Stimulated activated naive B cell treated with anti-CD40 and anti-IgM and Interleukin-4, amounts not matched to agents 10 μg/mL and 1 μg/mL and 100 μg/mL, for 72 hours (primary cell): Measurements from ENCODE around the gene PITPNC1.
A peak's percentile ranks its signal among the peaks of the same experiment; 100 is the strongest.

Experiments
- ATAC-seq, 2 donors: fragments of 150-1000 bp; cut with Tn5 transposase; replicated peaks; 2 replicates each; pipeline ENCODE4 v1.10.0; 2021; ENCODE audit warnings: moderate library complexity in 1 of 2
- DNase-seq: peaks from one replicate; pipeline ENCODE4 v3.0.0; 2021
- H3K27ac Mint-ChIP-seq: one replicate; pipeline ENCODE4 v1.8.0; 2022; ENCODE audit warnings: mild to moderate bottlenecking, mixed read lengths
- H3K27me3 Mint-ChIP-seq, 2 donors: one replicate each; pipeline ENCODE4 v1.8.0; 2022; ENCODE audit warnings: mixed read lengths in 2 of 2
- H3K36me3 Mint-ChIP-seq, 2 donors: one replicate each; pipeline ENCODE4 v1.8.0; 2022; ENCODE audit warnings: mixed read lengths in 2 of 2, mild to moderate bottlenecking in 1 of 2
- H3K4me1 Mint-ChIP-seq, 2 donors: one replicate each; pipeline ENCODE4 v1.8.0; 2022; ENCODE audit warnings: mixed read lengths in 2 of 2, mild to moderate bottlenecking in 1 of 2
- H3K4me3 Mint-ChIP-seq, 2 donors: one replicate each; pipeline ENCODE4 v1.8.0; 2022; ENCODE audit warnings: mild to moderate bottlenecking in 2 of 2, mixed read lengths in 2 of 2, moderate library complexity in 1 of 2
- H3K9me3 Mint-ChIP-seq, 2 donors: one replicate each; pipeline ENCODE4 v1.8.0; 2022; ENCODE audit warnings: mixed read lengths in 2 of 2, mild to moderate bottlenecking in 1 of 2

Gene PITPNC1

DNA sequence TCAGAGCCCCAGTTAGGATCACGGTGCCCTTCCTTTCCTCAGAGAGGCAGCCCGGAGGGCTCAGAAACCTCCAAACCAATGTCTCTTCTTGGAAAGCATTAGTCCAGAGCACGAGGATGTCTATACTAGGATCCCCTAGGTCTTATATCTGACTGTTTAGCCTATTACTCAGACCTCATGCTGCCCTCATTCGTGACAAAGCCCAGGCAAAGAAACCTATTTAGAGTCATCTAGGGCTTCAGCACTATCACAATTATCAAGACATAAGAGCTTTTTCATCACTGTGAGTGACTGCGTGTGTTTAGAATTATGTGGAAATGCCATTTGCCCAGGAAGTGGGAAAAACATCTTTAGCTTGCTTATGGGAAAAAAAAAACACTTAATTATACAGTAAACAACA lies 180.8 kb downstream of the PITPNC1 start:
- DNase-seq: no peak
- Mint-ChIP-seq H3K27me3 (no peaks in the 10 kb centered on the region), H3K4me1 (no peaks in the 10 kb centered on the region), H3K27ac (no peak overlapping the region), H3K9me3 (peaks cover 3 to 8% of the 10 kb centered on the region in 2 donors), H3K4me3 (no peak overlapping the region), H3K36me3 (peaks cover 16 to 22% of the 10 kb centered on the region in 2 donors)
- no peak for ATAC-seq

DNA sequence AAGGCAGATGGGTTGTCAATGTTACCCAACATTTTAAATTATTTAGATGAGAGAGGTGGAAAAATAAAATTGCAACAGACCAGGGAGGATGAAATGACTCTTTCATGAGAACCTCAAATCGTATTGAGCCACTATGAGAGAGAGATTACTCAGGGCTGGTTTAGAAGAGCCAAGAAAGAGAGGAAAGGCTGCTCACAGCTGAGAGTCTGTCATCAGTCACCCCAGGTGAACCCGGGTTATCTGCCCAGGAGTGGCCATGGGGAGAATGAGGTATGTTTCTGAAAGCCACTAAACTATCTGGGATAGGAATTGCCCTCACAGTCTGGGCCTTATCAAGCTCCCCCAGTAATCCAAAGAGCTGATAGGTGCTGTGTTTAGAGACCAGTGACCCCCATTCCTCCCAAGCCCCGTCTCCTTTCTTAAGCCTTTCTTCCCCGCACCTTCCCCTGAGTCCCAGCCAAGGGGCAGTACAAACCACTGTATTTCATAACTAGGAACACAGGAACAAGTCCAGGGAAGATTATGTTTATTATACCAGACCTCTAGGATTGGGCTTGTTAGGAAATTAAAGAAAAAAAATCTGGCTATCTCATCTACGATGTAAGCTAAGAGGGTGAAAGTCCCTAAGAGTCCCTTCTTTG lies 181.8 kb downstream of the PITPNC1 start:
- Mint-ChIP-seq H3K27ac (no peak overlapping the region), H3K36me3 (peaks cover 16 to 22% of the 10 kb centered on the region in 2 donors)

DNA sequence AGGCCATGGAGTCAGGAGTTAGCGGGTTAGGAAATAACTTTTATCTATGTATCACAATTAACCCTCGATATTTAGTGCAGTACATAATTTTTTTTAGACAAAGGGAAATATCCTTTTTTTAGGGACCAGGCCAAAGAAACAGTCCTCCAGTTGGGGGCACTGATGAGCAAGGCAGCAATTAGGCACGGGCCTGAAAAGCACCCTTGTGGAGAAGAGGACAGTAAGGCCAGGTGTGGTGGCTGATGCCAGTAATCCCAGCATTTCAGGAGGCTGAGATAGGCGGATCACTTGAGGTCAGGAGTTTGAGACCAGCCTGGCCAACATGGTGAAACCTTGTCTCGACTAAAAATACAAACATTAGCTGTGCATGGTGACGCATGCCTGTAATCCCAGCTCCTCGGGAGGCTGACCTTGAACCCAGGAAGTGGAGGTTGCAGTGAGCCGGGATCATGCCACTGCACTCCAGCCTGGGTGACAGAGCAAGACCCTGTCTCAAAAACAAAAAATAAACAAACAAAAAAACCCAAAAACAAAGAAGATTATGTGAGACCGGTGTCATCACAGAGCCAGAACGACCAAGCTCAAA lies 182.4 kb downstream of the PITPNC1 start:
- H3K36me3 Mint-ChIP-seq: peaks cover 16 to 22% of the 10 kb centered on the region in 2 donors
- H3K4me1 Mint-ChIP-seq: no peaks in the 10 kb centered on the region
- DNase-seq: no peak
- peak in 1 of 2 donors; percentile 33 for ATAC-seq
- no peak overlapping the region for H3K27ac Mint-ChIP-seq
- H3K9me3 Mint-ChIP-seq: peaks cover 3 to 8% of the 10 kb centered on the region in 2 donors
- no peak overlapping the region for H3K4me3 Mint-ChIP-seq
- H3K27me3 Mint-ChIP-seq: no peaks in the 10 kb centered on the region

More for the DNA sequence above, 181.8 kb downstream of the PITPNC1 start:
- Mint-ChIP-seq H3K9me3 (peaks cover 3 to 8% of the 10 kb centered on the region in 2 donors), H3K27me3 (no peaks in the 10 kb centered on the region), H3K4me1 (no peaks in the 10 kb centered on the region), H3K4me3 (no peak overlapping the region)
- ATAC-seq (no peak), DNase-seq (no peak)

DNA sequence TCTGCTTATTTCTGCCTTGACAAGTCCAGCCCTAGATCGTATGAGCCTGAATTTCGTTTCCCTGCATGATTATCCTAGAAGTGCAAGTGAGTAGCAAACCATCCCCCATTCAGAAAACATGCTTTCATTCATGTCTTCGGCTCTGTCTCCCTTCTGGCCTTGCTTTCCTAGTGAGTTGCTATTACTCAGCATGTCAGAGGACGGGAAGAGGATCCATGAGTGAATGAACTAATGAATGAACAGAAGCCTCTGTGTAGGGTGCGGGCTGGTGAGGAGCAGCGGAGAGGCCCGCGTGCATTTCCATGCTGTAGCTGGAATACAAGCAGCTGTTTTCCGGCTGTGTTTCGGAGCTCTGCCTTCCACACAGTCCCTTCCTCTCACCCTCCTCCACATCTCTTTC lies 184.9 kb downstream of the PITPNC1 start:
- DNase-seq (no peak), ATAC-seq (no peak)
- Mint-ChIP-seq H3K27me3 (no peaks in the 10 kb centered on the region), H3K4me1 (no peaks in the 10 kb centered on the region), H3K4me3 (no peak overlapping the region), H3K9me3 (peaks cover 0 to 2% of the 10 kb centered on the region in 2 donors), H3K27ac (no peak overlapping the region), H3K36me3 (peaks cover 5 to 9% of the 10 kb centered on the region in 2 donors)

DNA sequence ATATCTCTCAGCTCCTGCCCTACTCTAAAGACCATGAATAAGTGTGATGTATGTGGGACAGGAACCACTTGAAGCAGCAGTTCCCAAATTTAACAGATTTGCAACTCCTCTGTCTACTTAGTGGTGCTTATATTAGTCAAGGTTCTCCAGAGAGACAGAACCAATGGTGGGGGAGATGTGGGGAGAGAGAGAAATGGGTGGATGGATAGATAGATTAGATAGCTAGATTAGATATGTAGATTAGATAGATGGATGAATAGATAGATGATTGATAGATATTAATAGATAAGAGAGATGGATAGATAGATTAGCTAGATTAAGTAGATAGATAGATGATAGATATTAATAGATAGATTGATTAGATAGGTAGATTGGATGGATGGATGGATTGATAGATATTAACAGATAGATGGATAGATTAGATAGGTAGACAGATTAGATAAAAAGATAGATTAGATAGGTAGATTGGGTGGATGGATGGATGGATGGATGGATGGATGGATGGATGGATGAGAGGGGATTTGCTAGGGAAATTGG lies 186.7 kb downstream of the PITPNC1 start:
- peaks cover 0 to 2% of the 10 kb centered on the region in 2 donors for H3K4me1 Mint-ChIP-seq
- H3K27me3 Mint-ChIP-seq: no peaks in the 10 kb centered on the region
- H3K27ac Mint-ChIP-seq: no peak overlapping the region
- DNase-seq: no peak
- no peak overlapping the region for H3K4me3 Mint-ChIP-seq
- no peaks in the 10 kb centered on the region for H3K9me3 Mint-ChIP-seq
- peaks cover 0 to 1% of the 10 kb centered on the region in 2 donors for H3K36me3 Mint-ChIP-seq
- no peak for ATAC-seq

DNA sequence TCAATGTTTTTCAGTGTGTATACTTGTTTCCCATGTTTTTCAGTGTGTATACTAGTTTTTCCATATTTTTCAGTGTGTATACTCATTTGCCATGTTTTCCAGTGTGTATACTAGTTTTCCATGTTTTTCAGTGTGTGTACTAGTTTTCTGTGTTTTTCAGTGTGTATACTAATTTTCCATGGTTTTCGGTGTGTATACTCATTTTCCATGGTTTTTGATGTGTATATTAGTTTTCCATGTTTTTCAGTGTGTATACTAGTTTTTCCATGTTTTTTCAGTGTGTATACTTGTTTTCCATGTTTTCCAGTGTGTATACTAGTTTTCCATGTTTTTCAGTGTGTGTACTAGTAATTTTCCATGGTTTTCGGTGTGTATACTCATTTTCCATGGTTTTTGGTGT lies 188.0 kb downstream of the PITPNC1 start:
- H3K4me1 Mint-ChIP-seq: peaks cover 10 to 15% of the 10 kb centered on the region in 2 donors
- H3K9me3 Mint-ChIP-seq: no peaks in the 10 kb centered on the region
- H3K36me3 Mint-ChIP-seq: peaks cover 1 to 2% of the 10 kb centered on the region in 2 donors
- ATAC-seq (no peak), DNase-seq (no peak)
- no peaks in the 10 kb centered on the region for H3K27me3 Mint-ChIP-seq
- no peak overlapping the region for H3K4me3 Mint-ChIP-seq
- no peak overlapping the region for H3K27ac Mint-ChIP-seq

DNA sequence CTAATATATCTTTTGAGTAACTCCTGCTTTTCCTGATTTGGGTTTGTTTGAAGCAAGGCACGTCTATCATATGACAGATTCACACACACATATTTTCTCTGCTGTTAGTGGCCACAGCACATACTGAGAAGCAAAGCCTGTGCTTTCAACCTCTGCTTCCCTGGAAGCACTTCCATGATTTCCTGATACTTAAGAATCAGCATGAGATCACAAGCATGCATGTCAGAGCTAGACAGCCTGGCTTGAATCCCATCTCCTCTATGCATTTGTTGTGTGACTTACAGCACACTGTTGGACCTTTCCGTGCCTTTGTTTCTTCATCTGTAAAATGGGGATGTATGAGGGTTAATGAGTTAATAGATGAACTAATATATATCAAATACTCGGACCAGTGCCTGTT lies 189.6 kb downstream of the PITPNC1 start:
- DNase-seq (no peak), ATAC-seq (no peak)
- Mint-ChIP-seq H3K27me3 (no peaks in the 10 kb centered on the region), H3K9me3 (no peaks in the 10 kb centered on the region), H3K27ac (no peak overlapping the region), H3K4me3 (no peak overlapping the region), H3K4me1 (peaks cover 15 to 27% of the 10 kb centered on the region in 2 donors), H3K36me3 (peaks cover 3 to 4% of the 10 kb centered on the region in 2 donors)

DNA sequence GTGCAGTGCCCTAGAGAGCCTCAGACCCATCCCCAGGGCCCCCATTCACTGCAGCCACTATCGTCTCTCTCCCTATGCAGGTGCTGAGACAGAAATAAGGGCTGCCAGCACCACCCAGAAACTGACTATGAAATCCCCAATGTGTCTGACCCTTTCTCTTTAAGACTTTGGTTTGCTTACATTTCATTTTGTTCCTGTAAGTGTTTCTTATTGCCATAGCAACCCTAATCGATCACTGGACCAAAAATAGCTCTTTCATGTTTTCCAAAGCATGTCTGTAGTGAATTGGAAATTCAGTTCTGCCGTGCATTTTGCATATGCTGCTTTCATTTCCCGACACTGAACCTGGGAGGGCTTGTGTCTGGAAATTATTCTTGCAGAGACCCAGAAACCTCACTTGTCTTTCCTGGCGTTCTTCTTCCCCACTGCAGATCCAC lies 192.0 kb downstream of the PITPNC1 start:
- no peak for DNase-seq
- ATAC-seq: peak; percentile 60 to 61
- peaks cover 6 to 11% of the 10 kb centered on the region in 2 donors for H3K36me3 Mint-ChIP-seq
- H3K27ac Mint-ChIP-seq: no peak overlapping the region
- H3K4me1 Mint-ChIP-seq: peaks cover 23 to 42% of the 10 kb centered on the region in 2 donors
- no peaks in the 10 kb centered on the region for H3K9me3 Mint-ChIP-seq
- no peak overlapping the region for H3K4me3 Mint-ChIP-seq
- no peaks in the 10 kb centered on the region for H3K27me3 Mint-ChIP-seq

DNA sequence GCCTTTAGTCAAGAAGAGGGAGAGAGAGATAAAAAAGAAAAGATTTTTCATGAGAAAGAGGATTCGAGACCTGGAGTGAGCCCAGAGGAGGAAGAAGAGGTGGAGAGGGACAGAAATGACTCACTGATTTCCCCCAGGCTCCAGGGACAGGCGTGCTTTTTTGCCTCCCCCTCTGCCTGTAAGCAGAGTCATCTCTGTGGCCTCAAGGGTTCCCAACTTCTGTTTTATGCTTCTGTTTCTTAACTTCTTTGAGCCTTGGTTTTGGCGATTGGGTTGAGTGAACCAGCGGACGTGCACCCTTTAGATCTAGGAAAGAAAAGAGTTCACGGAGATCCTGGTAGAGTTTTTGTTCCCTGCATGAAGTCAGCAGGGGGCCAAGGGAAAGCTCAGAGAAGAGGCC lies 192.8 kb downstream of the PITPNC1 start:
- Mint-ChIP-seq H3K27ac (peak overlapping the region; percentile 89), H3K4me3 (peak overlapping the region; percentile 29 to 65), H3K9me3 (no peaks in the 10 kb centered on the region)

DNA sequence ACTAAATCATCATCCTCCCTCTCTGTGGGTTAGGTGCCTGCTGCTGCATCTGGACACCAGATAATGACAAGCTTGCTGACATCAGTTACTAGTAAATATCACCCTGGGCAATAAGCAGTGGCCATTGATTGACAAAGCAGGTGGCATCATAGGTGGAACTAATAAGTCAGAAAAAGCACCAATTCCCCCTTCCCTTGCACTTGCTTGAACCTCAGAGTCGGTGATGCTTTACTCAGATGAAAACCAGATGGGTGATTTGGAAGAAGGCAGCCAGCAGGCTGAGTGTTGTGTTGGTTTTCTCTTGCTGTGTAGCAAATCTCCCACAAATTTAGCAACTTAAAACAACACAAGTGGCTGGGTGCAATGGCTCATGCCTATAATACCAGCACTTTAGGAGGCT lies 193.7 kb downstream of the PITPNC1 start:
- no peaks in the 10 kb centered on the region for H3K27me3 Mint-ChIP-seq
- H3K36me3 Mint-ChIP-seq: peaks cover 6 to 11% of the 10 kb centered on the region in 2 donors
- DNase-seq (no peak), ATAC-seq (peak in 1 of 2 donors; percentile 6)
- H3K4me3 Mint-ChIP-seq: no peak overlapping the region
- peaks cover 32 to 57% of the 10 kb centered on the region in 2 donors for H3K4me1 Mint-ChIP-seq
- no peaks in the 10 kb centered on the region for H3K9me3 Mint-ChIP-seq
- H3K27ac Mint-ChIP-seq: peak overlapping the region; percentile 89

More for the DNA sequence above, 192.8 kb downstream of the PITPNC1 start:
- Mint-ChIP-seq H3K36me3 (peaks cover 6 to 11% of the 10 kb centered on the region in 2 donors), H3K27me3 (no peaks in the 10 kb centered on the region), H3K4me1 (peaks cover 26 to 51% of the 10 kb centered on the region in 2 donors)
- ATAC-seq (peak; percentile 45 to 46), DNase-seq (peak; percentile 25)

DNA sequence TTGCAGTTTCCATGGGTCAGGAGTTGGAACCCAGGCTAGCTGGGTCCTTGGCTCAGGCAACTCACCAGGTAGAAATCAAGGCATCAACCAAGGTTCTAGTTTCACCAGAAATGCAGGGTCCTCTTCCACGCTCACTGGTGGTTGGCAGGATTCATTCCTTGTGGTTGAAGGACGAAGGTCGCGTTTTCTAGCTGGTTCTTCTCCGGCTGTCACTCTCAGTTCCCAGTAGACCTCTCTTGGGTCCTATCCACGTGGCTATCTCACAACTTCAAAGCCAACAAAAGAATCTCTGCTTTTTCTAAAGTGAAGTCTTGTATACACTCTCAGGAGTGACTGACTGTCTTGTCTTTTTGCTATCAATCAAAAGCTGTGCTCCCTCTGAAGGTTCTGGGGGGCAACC lies 194.4 kb downstream of the PITPNC1 start:
- Mint-ChIP-seq H3K4me3 (no peak overlapping the region), H3K4me1 (peaks cover 35 to 57% of the 10 kb centered on the region in 2 donors), H3K9me3 (no peaks in the 10 kb centered on the region), H3K27ac (no peak overlapping the region), H3K27me3 (no peaks in the 10 kb centered on the region), H3K36me3 (peaks cover 6 to 11% of the 10 kb centered on the region in 2 donors)
- DNase-seq (no peak), ATAC-seq (no peak)

DNA sequence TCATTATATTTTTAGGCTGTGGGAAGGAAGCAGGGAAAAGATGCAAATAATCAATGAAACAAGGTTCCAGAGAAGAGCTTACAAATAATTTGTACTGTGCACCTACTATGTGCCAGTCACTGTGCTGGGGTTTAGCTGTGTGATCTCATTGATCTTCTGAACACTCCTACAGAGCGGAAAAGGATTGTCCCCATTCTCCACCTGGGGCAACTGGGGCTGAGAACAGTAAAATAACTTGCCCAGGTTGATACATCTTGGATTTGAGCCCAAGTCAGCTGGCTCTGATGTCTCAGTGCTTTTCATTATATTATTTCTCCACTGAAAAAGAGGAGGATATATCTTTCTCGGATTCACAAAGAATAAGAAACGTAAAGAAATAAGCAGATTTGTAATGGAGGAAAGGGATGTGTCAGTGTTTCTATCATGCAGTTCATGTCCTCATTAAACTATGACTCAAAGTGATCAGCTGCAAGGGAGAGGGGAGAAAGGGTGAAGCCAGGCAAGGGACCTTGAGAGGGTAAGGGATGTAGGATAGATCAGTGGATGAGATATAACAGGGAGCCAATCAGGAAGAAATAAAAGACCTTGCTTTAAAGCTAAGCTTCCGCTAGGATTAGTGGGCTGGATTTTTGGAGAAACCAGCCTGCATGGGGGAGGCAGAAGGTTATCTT lies 197.0 kb downstream of the PITPNC1 start:
- H3K27me3 Mint-ChIP-seq: no peaks in the 10 kb centered on the region
- ATAC-seq: peak; percentile 31 to 37

DNA sequence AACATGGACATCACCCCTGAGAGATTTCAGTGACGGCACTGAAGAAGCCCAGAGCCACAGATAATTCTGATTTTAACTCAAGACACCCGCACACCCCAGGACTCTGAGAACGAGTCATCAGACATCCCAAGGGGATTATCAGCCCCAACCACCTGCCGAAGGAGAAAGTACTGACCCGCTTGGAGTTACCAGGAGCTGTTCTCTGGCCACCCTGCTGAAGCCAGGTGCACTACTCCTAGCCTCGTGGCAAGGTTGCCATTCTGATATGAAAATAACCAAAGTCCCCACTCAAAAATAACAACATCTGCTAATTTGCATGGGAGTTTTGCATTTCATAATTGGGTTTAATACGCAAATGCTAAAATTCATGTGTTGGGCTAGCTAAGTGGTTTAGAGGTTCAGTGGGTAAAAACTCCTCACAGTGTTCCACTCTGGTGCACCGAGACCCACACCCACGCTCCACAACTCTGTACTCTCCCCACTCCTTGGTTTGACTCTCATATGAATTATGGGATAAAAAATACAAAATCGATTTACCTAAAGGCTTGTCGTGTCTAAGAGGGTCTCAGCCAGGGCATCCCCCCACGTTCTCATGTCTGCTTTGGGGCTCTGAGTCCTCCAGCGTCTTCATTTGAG lies 197.7 kb downstream of the PITPNC1 start:
- H3K27ac Mint-ChIP-seq: peak overlapping the region; percentile 52
- peaks cover 37 to 62% of the 10 kb centered on the region in 2 donors for H3K4me1 Mint-ChIP-seq
- peak; percentile 67 to 70 for ATAC-seq
- H3K9me3 Mint-ChIP-seq: peaks cover 0 to 1% of the 10 kb centered on the region in 2 donors
- no peaks in the 10 kb centered on the region for H3K27me3 Mint-ChIP-seq
- peak overlapping the region in 1 of 2 donors; percentile 46 for H3K4me3 Mint-ChIP-seq
- peak; percentile 65 for DNase-seq
- peaks cover 8 to 15% of the 10 kb centered on the region in 2 donors for H3K36me3 Mint-ChIP-seq

More for the DNA sequence above, 197.0 kb downstream of the PITPNC1 start:
- DNase-seq: no peak
- Mint-ChIP-seq H3K9me3 (peaks cover 0 to 1% of the 10 kb centered on the region in 2 donors), H3K36me3 (peaks cover 8 to 15% of the 10 kb centered on the region in 2 donors), H3K4me1 (peaks cover 43 to 66% of the 10 kb centered on the region in 2 donors), H3K27ac (peak overlapping the region; percentile 52), H3K4me3 (peak overlapping the region; percentile 2 to 8)

DNA sequence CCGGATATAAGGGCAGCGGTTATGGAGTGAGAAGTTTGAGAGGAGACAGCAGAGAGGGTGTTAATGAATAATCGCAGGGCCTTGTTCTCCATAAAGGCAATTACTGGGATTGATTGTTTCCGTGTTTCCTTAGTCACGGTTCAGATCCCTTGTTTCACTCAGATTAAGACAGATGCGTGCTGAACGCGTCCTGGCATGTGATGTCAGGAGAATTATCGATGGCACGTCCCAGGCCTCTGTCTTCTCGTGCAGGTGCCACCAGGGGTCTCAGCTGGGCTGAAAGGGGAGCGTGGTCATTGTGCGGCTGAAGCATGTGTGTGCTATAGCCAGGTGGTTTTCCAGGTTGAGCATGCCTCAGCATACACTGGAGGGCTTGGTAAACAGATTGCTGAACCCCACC lies 198.2 kb downstream of the PITPNC1 start:
- Mint-ChIP-seq H3K36me3 (peaks cover 8 to 12% of the 10 kb centered on the region in 2 donors), H3K27me3 (no peaks in the 10 kb centered on the region), H3K9me3 (peaks cover 0 to 1% of the 10 kb centered on the region in 2 donors), H3K4me1 (peaks cover 33 to 56% of the 10 kb centered on the region in 2 donors), H3K4me3 (peak overlapping the region in 1 of 2 donors; percentile 46), H3K27ac (peak overlapping the region; percentile 52)
- ATAC-seq (peak in 1 of 2 donors; percentile 14), DNase-seq (no peak)
